Omental fat pad (tissue), 4 donors: ENCODE data around the gene CMC1. TPM values are rescaled to one million over a fixed set of nuclear protein-coding genes. Genes with fewer than 3 reads are reported as not detected.

Experiments used
- ATAC-seq: fragments of 150-250 bp; one replicate; pipeline ENCODE4 v1.9.1; 2016; ENCODE audit warnings: mild to moderate bottlenecking, moderate library complexity; ENCODE audit not compliant: low FRiP score
- DNase-seq: peaks from one replicate; pipeline ENCODE4 v3.0.0-alpha.2; 2019; ENCODE audit warnings: low spot score
- total RNA-seq, 4 donors: library from RNA; depleted of rRNA; stranded (reverse); fragments of >200 nt; gene quantifications; one replicate each; pipeline ENCODE4 v1.1.0, GENCODE V29; 2016
- TF ChIP-seq, protein P1 (sequence below), 3 donors: fragments of 450-650 bp; IDR thresholded peaks; one replicate each; pipeline ENCODE4 v1.5.1; 2016 to 2017; ENCODE audit warnings: antibody characterized with exemption in 3 of 3, mild to moderate bottlenecking in 3 of 3, moderate library complexity in 2 of 3

Gene CMC1
- total RNA-seq, 4 donors from 2014 or later: 6.0 to 15.8 (median 10.1) TPM

GRCh38 chr3:28317438-28318022 lies 76.1 kb downstream of the CMC1 start:
- ATAC-seq (no peak), DNase-seq (no peak)
- TF ChIP-seq, protein P1, sequence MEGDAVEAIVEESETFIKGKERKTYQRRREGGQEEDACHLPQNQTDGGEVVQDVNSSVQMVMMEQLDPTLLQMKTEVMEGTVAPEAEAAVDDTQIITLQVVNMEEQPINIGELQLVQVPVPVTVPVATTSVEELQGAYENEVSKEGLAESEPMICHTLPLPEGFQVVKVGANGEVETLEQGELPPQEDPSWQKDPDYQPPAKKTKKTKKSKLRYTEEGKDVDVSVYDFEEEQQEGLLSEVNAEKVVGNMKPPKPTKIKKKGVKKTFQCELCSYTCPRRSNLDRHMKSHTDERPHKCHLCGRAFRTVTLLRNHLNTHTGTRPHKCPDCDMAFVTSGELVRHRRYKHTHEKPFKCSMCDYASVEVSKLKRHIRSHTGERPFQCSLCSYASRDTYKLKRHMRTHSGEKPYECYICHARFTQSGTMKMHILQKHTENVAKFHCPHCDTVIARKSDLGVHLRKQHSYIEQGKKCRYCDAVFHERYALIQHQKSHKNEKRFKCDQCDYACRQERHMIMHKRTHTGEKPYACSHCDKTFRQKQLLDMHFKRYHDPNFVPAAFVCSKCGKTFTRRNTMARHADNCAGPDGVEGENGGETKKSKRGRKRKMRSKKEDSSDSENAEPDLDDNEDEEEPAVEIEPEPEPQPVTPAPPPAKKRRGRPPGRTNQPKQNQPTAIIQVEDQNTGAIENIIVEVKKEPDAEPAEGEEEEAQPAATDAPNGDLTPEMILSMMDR (IDR thresholded peaks at IDR 0.05): no peak

DNA sequence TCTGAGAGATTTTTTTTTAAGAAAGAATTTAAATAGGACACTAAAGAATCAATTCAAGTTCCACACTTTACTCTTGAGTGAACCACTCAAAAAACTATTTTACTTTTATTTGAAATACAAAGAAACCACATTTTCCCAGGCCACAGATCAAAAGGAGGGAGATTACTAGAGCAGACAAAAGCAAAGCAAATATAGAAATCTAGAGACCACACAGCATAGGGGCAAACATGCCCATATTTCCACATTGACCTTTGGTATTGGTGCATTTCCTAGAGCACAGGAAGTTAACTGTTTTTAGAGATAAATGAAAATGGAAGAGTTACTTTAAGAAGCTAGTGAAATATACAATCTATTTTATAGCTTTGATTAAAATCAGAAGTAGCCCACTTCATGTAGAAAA lies 79.6 kb downstream of the CMC1 start:
- DNase-seq: no peak
- TF ChIP-seq, protein P1 (IDR thresholded peaks at IDR 0.05): no peak
- ATAC-seq: no peak

- TF ChIP-seq, protein P1 (IDR thresholded peaks at IDR 0.05): no peak
- DNase-seq (no peak), ATAC-seq (no peak)
Measured at GRCh38 chr3:28322464-28322863, 81.0 kb downstream of the CMC1 start.

DNA sequence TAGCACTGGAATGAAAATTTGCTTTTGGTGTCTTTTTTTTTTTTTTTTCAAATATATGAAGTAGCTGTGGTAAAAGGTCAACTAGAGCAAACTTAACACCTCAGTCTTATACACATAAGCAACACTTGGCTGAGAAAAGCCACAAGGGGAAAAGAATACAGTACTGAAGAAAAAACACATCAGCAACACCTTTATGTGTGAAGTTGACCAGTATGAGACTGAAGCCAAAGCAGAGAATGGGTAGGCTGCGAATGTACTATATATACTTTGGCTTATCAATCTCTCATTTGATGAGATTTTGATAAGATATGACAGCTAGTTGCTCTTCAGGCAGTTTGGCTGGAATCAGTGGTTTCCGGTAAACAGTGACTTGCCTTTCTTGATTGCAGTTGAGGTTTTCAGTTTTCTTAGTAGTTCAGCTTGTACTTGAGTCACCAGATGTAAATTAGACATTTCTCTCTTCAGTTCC lies 85.1 kb downstream of the CMC1 start:
- ATAC-seq: no peak

DNA sequence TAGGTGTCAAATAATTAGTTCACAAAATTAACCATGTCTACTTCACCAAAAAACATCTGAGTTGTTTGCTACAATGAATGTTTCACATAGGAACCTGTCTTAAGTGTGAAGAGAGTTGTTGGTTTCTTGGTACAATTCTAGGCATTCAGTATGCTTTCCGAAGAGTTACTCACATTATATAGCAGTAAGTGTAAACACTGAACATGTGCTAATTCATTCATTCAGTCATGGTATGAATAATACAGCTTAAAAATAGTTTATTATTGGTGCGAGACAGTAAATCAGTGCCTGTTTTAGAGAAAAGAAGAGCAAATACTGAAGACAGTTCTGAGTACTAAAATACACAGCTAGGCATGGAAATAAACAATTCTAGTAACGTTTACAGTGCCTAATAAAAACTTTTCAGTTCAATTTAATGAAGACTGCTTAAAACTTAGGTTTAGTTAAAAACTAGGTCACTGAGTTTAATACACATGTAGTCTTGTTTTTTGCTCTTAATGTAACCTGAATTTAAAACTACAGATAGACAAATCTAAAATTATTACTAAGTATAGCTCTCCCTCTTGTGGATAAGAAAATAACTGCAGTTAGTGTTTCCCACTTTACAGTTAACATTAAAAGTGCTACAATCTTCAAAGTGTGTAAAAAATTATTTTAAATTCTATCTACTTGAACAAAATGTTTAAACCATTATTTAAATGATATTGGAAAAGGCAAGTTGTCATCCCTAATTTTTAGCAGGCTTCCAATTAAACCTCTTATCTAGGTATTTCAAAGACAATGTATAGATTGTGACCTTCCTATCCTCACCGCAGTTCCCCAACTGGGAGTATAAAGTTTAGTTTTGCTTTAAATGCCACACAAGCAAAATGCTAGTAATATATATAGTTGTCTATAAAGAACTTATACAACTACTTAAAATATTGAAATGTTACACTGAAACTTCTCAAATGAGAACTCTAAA lies 87.1 kb downstream of the CMC1 start:
- no peak for ATAC-seq

More for the DNA sequence above, 85.1 kb downstream of the CMC1 start:
- DNase-seq: no peak
- TF ChIP-seq, protein P1 (IDR thresholded peaks at IDR 0.05): no peak

DNA sequence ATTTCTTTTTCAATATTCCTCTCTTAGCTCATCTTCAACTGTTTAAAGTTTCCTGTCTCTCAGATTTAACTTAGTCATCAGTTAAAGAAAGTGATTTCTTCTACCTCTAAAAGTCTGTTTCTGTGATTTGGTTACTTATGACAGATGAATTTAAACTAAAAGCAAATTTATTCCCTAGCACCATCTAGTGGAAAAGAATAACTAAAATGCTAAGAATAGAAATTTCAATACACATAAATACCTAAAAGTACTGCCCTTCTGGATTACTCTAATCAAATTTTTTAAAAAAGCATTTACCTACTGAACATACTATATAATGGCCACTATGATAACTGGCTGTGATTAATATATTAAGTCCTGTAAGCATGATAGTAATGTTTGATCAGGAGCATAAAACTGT lies 93.1 kb downstream of the CMC1 start:
- ATAC-seq (no peak), DNase-seq (no peak)
- TF ChIP-seq, protein P1 (IDR thresholded peaks at IDR 0.05): no peak

More for the DNA sequence above, 87.1 kb downstream of the CMC1 start:
- no peak for DNase-seq
- TF ChIP-seq, protein P1 (IDR thresholded peaks at IDR 0.05): no peak
